ENCODE data around the gene GNAS.

The GNAS gene

DNA sequence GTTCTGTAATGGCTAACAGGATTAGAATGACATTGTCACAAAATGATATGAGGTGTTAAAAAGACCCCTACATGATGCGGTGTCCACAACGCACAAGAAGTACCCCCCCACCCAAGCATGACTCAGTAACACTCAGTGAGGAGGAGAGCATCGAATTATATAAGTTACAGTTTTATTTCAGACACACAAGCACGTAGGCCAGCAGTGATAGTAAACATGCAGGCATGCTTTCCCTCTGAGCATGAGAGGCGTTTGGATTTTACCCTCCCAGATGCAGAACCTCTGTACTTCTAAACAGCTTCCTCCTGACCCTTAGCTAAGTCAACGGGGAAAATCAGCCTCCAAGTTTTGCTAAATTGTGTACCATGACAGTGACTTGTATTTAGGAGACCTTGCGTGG, 23.9 kb downstream of the GNAS start:
- H3K36me3 Mint-ChIP-seq, result no peaks in the 10 kb centered on the region
- H3K27me3 Mint-ChIP-seq, result no peaks in the 10 kb centered on the region
- no peak overlapping the region for H3K27ac Mint-ChIP-seq
- no peak overlapping the region for H3K4me3 Mint-ChIP-seq
- peaks cover 18% of the 10 kb centered on the region for H3K4me1 Mint-ChIP-seq (ENCODE audit: low read depth)
- H3K9me3 Mint-ChIP-seq (ENCODE audit: low read depth), result no peaks in the 10 kb centered on the region

DNA sequence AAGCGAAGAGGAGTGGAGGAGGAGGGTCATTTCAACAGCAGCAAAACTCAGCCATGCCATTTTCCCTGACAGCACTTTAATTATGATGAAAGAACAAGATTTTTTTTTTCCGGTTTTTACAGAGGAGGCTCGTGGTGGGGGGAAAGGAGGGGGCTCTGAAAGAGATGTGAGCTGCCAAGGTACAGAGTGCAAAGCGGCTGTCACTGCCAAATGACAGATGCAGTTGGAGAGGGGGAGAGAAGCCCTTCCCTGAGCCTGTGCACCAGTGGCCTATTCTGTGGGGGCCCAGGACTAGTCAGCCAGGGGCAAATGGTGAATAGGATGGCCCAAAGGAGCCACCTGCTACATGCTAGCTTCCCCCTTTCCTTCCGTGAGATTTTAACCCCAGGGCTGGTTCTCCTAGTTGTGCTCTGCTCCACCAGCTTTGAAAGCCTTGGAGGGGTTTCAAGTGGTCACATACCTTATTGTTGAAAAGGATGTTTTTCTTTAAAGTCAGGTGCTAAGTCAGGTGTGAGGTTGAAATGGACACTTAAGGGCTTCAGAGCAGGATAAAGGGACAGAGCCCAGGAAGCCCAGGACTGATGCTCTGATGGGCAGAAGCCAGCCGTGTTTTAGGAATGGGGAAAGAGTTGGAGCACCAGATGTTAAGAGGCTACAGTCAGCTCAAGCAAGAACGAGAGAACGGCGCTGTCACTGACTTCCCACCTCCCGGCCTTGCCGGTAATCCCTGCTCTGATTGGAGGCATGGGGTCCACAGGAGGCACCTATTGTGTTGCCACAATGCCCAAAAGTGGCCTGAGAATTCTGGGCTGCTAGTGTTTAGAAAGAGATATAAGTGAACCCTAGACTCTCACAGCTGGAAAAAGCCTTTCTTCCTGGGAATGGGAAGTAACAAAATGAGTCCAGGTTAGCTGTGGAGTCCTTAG, 24.8 kb downstream of the GNAS start:
- H3K4me1 Mint-ChIP-seq (ENCODE audit: low read depth), result peaks cover 18% of the 10 kb centered on the region
- no peaks in the 10 kb centered on the region for H3K36me3 Mint-ChIP-seq
- H3K4me3 Mint-ChIP-seq, result no peak overlapping the region
- no peaks in the 10 kb centered on the region for H3K9me3 Mint-ChIP-seq (ENCODE audit: low read depth)
- H3K27me3 Mint-ChIP-seq, result no peaks in the 10 kb centered on the region
- H3K27ac Mint-ChIP-seq, result peak overlapping the region; percentile 23

DNA sequence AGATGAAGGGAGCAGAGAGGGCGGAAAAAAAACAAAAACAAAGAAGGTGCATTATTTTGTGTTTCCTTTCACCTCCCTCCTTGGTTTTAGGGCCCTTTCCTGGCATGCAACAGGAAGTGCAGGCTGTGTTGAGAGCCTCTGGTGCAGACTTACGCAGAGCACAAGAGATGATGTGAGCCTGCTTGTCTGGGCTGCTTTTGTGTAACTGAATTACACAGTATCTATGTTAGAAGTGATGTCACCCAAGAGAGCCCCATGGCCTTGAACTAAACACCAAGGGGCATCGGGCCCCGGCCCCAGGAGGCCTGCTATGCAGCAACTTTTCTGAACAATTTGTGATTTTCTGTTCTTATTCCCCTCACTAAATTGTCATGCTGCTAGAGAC, 25.5 kb downstream of the GNAS start:
- Mint-ChIP-seq H3K4me1 (ENCODE audit: low read depth) (peaks cover 18% of the 10 kb centered on the region), H3K27ac (peak overlapping the region; percentile 50), H3K36me3 (no peaks in the 10 kb centered on the region), H3K9me3 (ENCODE audit: low read depth) (no peaks in the 10 kb centered on the region), H3K27me3 (no peaks in the 10 kb centered on the region), H3K4me3 (no peak overlapping the region)

DNA sequence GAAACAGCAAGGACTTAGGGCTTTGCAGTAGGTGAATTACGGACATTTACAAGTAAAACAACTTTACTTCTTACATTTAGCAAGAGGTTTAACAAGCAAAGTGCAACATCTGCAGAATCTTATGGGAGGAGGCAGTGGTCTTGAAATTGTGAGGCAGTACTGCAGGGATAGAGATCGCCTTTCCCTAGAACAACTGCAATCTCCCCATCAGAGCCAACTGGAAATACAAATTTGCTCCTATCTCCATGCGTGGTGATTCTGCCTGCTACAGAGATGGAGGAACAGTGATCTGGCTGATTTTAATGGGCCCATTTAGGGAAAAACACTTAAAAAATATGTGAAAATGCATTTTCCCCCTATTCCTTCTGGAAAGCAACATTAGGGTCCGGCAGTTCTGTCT, 25.9 kb downstream of the GNAS start:
- Mint-ChIP-seq H3K27ac (peak overlapping the region; percentile 50), H3K9me3 (ENCODE audit: low read depth) (no peaks in the 10 kb centered on the region), H3K4me3 (no peak overlapping the region), H3K27me3 (no peaks in the 10 kb centered on the region), H3K36me3 (no peaks in the 10 kb centered on the region), H3K4me1 (ENCODE audit: low read depth) (peaks cover 18% of the 10 kb centered on the region)

DNA sequence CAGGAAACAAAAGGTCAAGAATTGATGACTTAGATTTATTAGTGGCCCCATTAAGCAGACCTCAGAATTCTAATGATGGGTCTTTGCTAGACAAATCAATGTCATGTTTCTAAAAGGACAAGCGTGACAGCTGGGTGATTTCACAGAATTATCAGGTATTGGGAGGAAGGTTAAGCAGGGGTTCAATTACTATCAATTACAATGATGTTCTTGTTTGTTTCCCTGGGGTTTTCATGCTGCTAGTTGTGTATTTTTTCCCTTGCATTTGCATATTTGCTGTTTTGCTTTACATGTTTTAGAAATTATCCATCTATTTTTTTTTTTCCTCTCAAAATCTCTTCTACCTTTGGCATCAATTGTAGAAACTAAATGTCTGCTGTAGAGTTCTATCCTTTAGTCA, 27.9 kb downstream of the GNAS start:
- Mint-ChIP-seq H3K9me3 (ENCODE audit: low read depth) (no peaks in the 10 kb centered on the region), H3K4me3 (no peak overlapping the region), H3K4me1 (ENCODE audit: low read depth) (peaks cover 18% of the 10 kb centered on the region), H3K27ac (no peak overlapping the region), H3K36me3 (peaks cover 2% of the 10 kb centered on the region), H3K27me3 (no peaks in the 10 kb centered on the region)

DNA sequence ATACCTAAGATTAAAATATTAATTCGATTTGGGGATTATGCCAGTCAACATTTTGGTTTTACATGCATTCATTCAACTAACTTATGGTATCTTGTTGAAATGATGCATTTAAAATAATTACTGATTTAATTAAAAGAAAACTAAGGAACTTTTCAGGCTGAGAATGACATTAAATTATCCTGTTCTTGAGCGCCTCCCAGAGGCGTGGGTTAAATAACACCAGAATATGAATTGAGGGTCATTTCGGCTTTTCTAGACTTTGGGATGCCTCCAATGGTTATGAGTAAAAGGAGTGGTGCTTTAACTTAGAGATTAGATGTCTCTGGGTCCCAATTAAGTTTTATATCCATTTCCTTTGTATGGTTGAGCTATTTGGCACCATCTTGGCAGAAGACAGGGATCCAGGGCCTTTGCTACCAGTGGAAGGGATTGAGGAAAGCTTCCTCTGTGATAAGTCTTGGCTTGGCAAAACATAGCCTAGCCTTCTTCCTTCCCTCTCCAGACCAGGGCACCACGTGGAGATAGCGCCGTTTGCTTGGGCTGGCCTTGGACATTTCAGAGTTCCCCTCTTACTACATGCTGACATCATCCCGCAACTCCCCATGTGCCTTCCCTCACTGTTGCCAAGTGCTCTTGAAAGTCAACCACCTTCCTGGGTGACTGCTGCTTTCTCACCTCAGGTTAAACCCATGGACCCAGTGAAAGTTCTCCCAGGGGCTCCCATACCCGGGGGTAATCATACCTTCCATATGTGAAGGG, 28.7 kb downstream of the GNAS start:
- Mint-ChIP-seq H3K4me1 (ENCODE audit: low read depth) (peaks cover 23% of the 10 kb centered on the region), H3K36me3 (peaks cover 2% of the 10 kb centered on the region), H3K9me3 (ENCODE audit: low read depth) (no peaks in the 10 kb centered on the region), H3K27ac (no peak overlapping the region), H3K27me3 (no peaks in the 10 kb centered on the region), H3K4me3 (no peak overlapping the region)

DNA sequence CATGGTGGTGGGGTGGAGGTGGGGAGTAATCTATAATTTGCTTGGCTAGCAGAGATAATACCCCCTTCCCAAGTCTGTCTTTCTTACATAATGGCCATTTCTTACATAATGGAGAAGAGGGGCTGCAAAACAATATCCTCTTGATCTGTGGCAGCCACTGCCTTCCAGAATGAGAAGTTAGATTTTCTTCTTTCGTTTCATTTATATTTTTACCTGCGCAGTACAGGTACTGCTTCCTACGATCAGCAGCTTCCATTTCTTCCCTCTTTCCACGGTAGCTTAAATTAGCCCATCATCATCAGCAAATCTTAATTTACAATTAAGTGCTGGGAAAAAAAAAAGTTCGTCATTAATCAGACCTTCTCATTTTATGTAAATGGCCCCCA, 30.2 kb downstream of the GNAS start:
- Mint-ChIP-seq H3K27me3 (no peaks in the 10 kb centered on the region), H3K4me3 (no peak overlapping the region), H3K4me1 (ENCODE audit: low read depth) (peaks cover 24% of the 10 kb centered on the region), H3K27ac (no peak overlapping the region), H3K36me3 (peaks cover 2% of the 10 kb centered on the region), H3K9me3 (ENCODE audit: low read depth) (no peaks in the 10 kb centered on the region)

DNA sequence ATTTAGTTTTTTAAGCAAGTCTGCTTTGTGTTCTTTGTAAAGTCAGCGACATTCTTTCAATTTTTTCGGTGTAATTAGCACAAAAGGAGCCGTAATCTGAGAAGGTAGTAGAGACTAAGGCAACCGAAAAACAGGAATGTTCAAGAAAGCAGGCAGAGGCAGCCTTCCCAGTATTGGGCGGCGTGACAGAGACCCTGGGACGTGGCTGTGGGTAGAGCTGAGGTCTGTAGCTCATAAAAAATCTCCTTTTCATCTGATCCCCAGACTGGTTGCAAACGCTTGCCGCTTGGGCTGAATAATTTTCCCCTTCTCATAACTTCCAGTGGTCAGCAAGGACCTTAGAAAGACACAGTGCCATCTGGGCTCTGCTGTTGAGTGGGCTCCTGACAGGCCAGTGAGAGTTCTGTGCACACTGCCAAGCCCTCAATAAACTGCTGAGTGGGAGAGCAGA, 30.8 kb downstream of the GNAS start:
- H3K4me3 Mint-ChIP-seq, result no peak overlapping the region
- no peaks in the 10 kb centered on the region for H3K9me3 Mint-ChIP-seq (ENCODE audit: low read depth)
- H3K27ac Mint-ChIP-seq, result no peak overlapping the region
- H3K36me3 Mint-ChIP-seq, result peaks cover 2% of the 10 kb centered on the region
- H3K4me1 Mint-ChIP-seq (ENCODE audit: low read depth), result peaks cover 21% of the 10 kb centered on the region
- H3K27me3 Mint-ChIP-seq, result no peaks in the 10 kb centered on the region

DNA sequence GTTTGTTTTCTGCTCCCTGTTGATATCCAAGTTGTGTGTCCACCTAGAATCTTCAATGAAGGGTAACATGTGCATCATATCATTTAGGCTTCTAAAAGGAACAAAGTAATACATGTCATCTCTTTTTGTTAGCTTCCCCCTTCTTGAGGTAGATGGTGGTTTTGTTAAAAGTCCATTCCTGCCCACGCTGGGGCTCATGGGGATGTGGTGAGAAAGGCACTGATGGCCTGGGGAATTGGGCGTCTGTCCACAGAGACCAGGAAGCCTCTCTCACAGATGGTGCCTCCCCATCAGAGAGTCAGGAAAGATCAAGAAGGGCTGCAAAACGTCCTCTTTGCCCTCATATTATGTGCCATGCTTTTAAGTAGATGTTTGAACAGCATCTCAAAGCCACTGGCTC, 32.5 kb downstream of the GNAS start:
- Mint-ChIP-seq H3K27me3 (no peaks in the 10 kb centered on the region), H3K4me1 (ENCODE audit: low read depth) (peaks cover 15% of the 10 kb centered on the region), H3K36me3 (peaks cover 2% of the 10 kb centered on the region), H3K4me3 (no peak overlapping the region), H3K9me3 (ENCODE audit: low read depth) (no peaks in the 10 kb centered on the region), H3K27ac (no peak overlapping the region)

DNA sequence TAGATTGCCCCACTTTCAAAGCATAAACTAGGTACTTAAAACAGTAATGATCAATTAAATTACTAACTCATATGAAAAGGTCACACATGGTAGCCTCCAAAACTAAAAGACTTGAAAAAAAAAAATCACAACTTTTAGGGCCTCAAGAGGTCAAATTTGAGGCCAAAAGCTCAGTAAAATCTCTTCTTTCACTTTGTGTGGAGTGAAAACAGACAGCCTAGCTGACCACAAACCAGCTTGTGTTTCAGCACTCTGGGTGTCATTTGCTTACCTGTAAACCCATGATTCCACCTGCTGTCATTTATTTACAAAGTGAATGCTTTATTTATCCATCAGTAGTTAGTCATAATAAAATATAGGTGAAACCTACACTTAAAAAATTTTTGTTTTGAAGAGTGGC, 34.0 kb downstream of the GNAS start:
- H3K4me3 Mint-ChIP-seq, result no peak overlapping the region
- H3K27ac Mint-ChIP-seq, result peak overlapping the region; percentile 22
- no peaks in the 10 kb centered on the region for H3K9me3 Mint-ChIP-seq (ENCODE audit: low read depth)
- no peaks in the 10 kb centered on the region for H3K27me3 Mint-ChIP-seq
- H3K4me1 Mint-ChIP-seq (ENCODE audit: low read depth), result peaks cover 13% of the 10 kb centered on the region
- H3K36me3 Mint-ChIP-seq, result peaks cover 2% of the 10 kb centered on the region

DNA sequence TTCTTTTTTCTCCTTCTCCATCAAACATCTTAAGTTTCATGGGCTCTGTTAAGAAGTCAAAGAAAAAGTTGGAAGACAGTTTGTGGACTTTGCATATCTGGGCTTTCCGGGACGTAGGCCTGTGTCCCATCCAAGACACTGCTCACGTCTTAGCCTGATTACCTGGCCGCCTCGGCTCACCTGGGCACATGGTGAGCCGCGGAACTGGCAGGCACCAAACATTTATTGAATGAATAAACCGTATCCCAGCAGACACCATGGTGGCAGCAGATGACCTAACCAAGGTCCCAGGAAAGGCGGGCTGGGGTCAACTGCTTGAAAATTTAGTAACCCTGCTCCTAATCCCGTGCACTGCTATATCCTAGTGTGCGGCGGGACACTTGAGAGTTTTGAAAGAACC, 35.6 kb downstream of the GNAS start:
- Mint-ChIP-seq H3K9me3 (ENCODE audit: low read depth) (no peaks in the 10 kb centered on the region), H3K27ac (peak overlapping the region; percentile 86), H3K4me3 (peak overlapping the region; percentile 88), H3K4me1 (ENCODE audit: low read depth) (peaks cover 18% of the 10 kb centered on the region), H3K27me3 (no peaks in the 10 kb centered on the region), H3K36me3 (peaks cover 2% of the 10 kb centered on the region)

DNA sequence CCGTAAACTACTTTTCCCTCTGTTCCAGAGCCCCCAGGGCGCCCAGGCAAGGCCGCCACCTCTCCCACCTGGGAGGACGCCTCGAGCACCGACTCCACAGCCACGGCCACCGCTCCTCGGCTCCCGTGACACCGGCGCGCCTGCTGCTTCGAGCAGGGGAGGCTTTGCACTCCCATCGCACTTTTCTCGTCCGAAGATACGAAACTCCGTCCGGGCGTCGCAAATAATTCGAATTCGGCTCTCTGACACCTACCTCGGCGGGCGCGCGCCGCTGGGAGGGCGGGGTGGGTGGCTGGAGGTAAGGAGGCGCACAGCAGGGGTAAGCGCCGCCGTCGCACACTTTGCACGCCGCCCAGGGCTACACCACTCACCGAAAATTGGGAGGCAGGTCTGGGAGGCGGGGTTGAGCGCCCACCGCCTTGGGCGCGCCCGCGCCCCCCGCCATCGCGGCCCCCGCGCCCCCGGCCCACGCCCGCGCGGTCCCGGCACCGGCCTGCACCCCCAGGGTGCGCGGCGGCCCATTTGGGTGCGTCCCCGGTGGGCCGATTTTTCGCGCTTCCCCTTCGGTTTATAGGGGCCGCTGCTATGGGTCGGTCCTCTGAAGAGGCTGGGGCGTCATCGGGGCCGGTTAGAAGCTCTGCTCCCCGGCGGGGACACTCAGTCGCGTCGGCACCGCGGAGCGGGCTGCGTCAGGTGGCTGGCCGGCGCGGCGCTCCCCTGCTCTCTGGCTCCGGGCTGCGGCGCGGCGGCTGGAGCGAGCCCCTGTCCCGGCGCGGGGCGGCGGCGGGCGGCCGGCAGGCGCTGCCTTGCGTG, 36.2 kb downstream of the GNAS start:
- Mint-ChIP-seq H3K36me3 (peaks cover 2% of the 10 kb centered on the region), H3K27me3 (no peaks in the 10 kb centered on the region), H3K9me3 (ENCODE audit: low read depth) (no peaks in the 10 kb centered on the region), H3K27ac (peak overlapping the region; percentile 86), H3K4me1 (ENCODE audit: low read depth) (peaks cover 23% of the 10 kb centered on the region), H3K4me3 (peak overlapping the region; percentile 88)

DNA sequence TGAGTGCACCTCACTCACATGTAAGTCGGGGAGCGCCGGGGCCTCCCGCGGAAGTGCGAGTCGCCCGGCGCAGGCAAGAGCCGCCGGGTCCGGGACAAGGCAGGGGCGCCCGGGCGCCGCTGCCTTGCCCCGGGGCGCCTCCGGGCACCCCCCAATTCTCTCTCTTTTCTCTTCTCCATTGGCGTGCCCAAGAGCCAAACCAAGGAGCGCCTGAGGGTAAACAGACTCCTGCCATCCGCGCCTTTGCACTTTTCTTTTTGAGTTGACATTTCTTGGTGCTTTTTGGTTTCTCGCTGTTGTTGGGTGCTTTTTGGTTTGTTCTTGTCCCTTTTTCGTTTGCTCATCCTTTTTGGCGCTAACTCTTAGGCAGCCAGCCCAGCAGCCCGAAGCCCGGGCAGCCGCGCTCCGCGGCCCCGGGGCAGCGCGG, 36.8 kb downstream of the GNAS start:
- Mint-ChIP-seq H3K4me3 (peak overlapping the region; percentile 91), H3K27me3 (no peaks in the 10 kb centered on the region), H3K27ac (peak overlapping the region; percentile 85), H3K36me3 (peaks cover 2% of the 10 kb centered on the region), H3K9me3 (ENCODE audit: low read depth) (no peaks in the 10 kb centered on the region), H3K4me1 (ENCODE audit: low read depth) (peaks cover 29% of the 10 kb centered on the region)

DNA sequence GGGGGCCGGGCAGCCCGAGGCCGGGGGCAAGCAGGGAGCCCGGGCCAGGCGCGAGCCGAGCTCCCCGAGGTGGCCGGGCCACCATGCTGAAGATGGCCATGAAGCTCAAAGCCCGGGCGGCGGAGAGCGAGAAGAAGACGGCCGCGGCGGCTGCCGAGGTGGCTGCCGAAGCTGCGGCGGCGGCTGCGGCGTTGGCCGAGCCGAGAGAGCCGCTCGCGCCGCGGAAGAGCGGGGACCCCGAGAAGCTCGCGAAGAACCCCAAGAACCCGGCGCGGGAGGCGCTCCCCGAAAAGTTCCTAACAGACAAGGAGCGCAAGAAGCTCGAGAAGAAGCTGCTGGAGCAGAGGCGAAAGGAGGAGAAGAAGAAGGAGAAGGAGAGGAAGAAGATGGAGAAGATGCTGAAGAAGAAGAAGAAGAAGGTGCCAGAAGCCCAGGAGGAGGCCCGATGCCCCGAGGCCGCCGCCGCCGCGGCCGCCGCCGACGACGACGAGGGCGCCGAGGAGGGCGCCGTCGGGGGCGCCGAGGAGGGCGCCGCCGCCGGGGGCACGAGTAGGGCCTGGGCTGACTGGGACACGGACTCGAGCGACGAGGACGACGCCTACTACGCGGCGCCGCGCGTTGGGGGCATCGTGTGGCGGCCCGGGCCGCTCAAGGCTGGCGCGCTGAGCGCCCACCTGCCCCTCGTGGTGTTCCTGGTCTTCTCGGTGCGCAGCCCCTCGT, 37.4 kb downstream of the GNAS start:
- Mint-ChIP-seq H3K27me3 (no peaks in the 10 kb centered on the region), H3K4me3 (peak overlapping the region; percentile 92), H3K36me3 (peaks cover under 1% of the 10 kb centered on the region), H3K4me1 (ENCODE audit: low read depth) (peaks cover 35% of the 10 kb centered on the region), H3K9me3 (ENCODE audit: low read depth) (no peaks in the 10 kb centered on the region), H3K27ac (peak overlapping the region; percentile 94)
